Lung (tissue), 12 donors: ENCODE results near the gene MMP23B. TPM values are rescaled to one million over a fixed set of nuclear protein-coding genes. Genes with fewer than 3 reads are reported as not detected.

ENCODE experiments used
- ATAC-seq: fragments of 200-7000 bp; cut with Tn5 transposase; one replicate; pipeline ENCODE4 v1.9.1; 2020; ENCODE audit warnings: moderate number of reproducible peaks; ENCODE audit not compliant: insufficient read depth, low FRiP score
- DNase-seq, 3 donors: peaks; one replicate each; pipeline ENCODE4 v3.0.0-alpha.2; 2013 to 2017
- H3K27ac ChIP-seq, 2 donors: one replicate each; pipeline ENCODE4 v1.5.1; 2013; ENCODE audit warnings: mild to moderate bottlenecking in 2 of 2, moderate library complexity in 2 of 2, control low read depth in 1 of 2, inconsistent platforms in 1 of 2, low read depth in 1 of 2, low read length in 1 of 2
- H3K27me3 ChIP-seq, 3 donors: one replicate each; pipeline ENCODE4 v1.5.1; 2013; ENCODE audit warnings: low read length in 2 of 3; ENCODE audit not compliant: control insufficient read depth in 3 of 3, insufficient read depth in 3 of 3
- H3K36me3 ChIP-seq, 4 donors: one replicate each; pipeline ENCODE4 v1.5.1; 2013; ENCODE audit warnings: low read length in 4 of 4, mild to moderate bottlenecking in 1 of 4, moderate library complexity in 1 of 4; ENCODE audit not compliant: control insufficient read depth in 4 of 4, insufficient read depth in 4 of 4
- H3K4me1 ChIP-seq, 5 donors: one replicate each; pipeline ENCODE4 v1.5.1; 2013; ENCODE audit warnings: low read length in 5 of 5, mild to moderate bottlenecking in 2 of 5, moderate library complexity in 1 of 5; ENCODE audit not compliant: control insufficient read depth in 5 of 5, insufficient read depth in 5 of 5
- H3K4me3 ChIP-seq: one replicate; pipeline ENCODE4 v1.5.1; 2013; ENCODE audit warnings: mild to moderate bottlenecking, control low read depth, moderate library complexity
- H3K9ac ChIP-seq, 2 donors: one replicate each; pipeline ENCODE4 v1.5.1; 2013; ENCODE audit warnings: low read length in 2 of 2, control low read depth in 1 of 2; ENCODE audit not compliant: insufficient read depth in 1 of 2
- H3K9me3 ChIP-seq, 4 donors: one replicate each; pipeline ENCODE4 v1.5.1; 2013; ENCODE audit warnings: low read length in 3 of 4, mild to moderate bottlenecking in 1 of 4, moderate library complexity in 1 of 4; ENCODE audit not compliant: control insufficient read depth in 4 of 4, insufficient read depth in 3 of 4
- CTCF ChIP-seq: IDR thresholded peaks from 2 replicates; pipeline ENCODE4 v1.5.1; 2012; ENCODE audit warnings: mild to moderate bottlenecking; ENCODE audit errors: control extremely low read depth, extremely low read depth
- whole genome bisulfite sequencing, 2 donors: extraction: QIAGEN DNeasy Blood & Tissue Kit; methylation state at CpG; one replicate each; pipeline ENCODE4 v1.1.7; 2013; 5-methylcytosine and 5-hydroxymethylcytosine counted together
- polyA plus RNA-seq, 2 donors: library from polyadenylated mRNA; stranded (reverse); fragments of 200-250 nt; gene quantifications; one replicate each; pipeline ENCODE4 v1.2.1, GENCODE V29; 2013
- total RNA-seq, 2 donors: library from RNA; depleted of rRNA in 1 of 2; stranded (reverse); fragments of >200 nt in 1 of 2; gene quantifications; one replicate each; pipeline ENCODE4 v1.2.1, GENCODE V29; 2014 to 2021
- donor health status: control.
- donor health status: control.
- donor health status: Bipolar disorder and iron deficiency.
- donor health status: healthy.
- donor health status: DM: yes; HTN: yes; CAD: no.

Gene MMP23B
- total and polyA plus RNA-seq, 4 donors: 14.1 to 40.3 (median 22.1) TPM

GRCh38 chr1:1614204-1614953, 17.6 kb upstream of the MMP23B start:
- 9 to 10% methylated on average over 30 of the region's 30 CpGs for WGBS, 2 donors
- H3K27me3 ChIP-seq: no peaks in the 10 kb centered on the region
- DNase-seq: peak; percentile 44 to 80 (median 78)

GRCh38 chr1:1614954-1615255, 17.1 kb upstream of the MMP23B start:
- WGBS, 2 donors: 0% methylated on average over 23 of the region's 23 CpGs
- H3K4me3 ChIP-seq: peak overlapping the region; percentile 47
- peaks cover 6 to 28% (median 13%) of the 10 kb centered on the region in 5 donors for H3K4me1 ChIP-seq
- peak overlapping the region; percentile 84 to 100 for H3K27ac ChIP-seq
- TF ChIP-seq CTCF: no peak
- DNase-seq (no peak), ATAC-seq (no peak)
- H3K9me3 ChIP-seq: no peaks in the 10 kb centered on the region
- peak overlapping the region in 1 of 2 donors; percentile 38 for H3K9ac ChIP-seq
- H3K27me3 ChIP-seq: no peaks in the 10 kb centered on the region
- H3K36me3 ChIP-seq: peaks cover 0 to 12% (median 9%) of the 10 kb centered on the region in 4 donors

More at GRCh38 chr1:1614204-1614953, 17.6 kb upstream of the MMP23B start:
- H3K36me3 ChIP-seq: peaks cover 0 to 12% (median 9%) of the 10 kb centered on the region in 4 donors
- peak overlapping the region in 1 of 2 donors; percentile 38 for H3K9ac ChIP-seq
- H3K4me3 ChIP-seq: peak overlapping the region; percentile 47
- H3K4me1 ChIP-seq: peaks cover 6 to 28% (median 10%) of the 10 kb centered on the region in 5 donors
- H3K27ac ChIP-seq: peak overlapping the region in 1 of 2 donors; percentile 84
- TF ChIP-seq CTCF: no peak
- H3K9me3 ChIP-seq: no peaks in the 10 kb centered on the region
- no peak for ATAC-seq

- DNase-seq (peak; percentile 97 to 98 (median 97)), ATAC-seq (peak; percentile 94)
- Histone ChIP-seq H3K27ac (peak within 1 kb of the TSS; percentile 99 to 100), H3K9me3 (no peaks in the 10 kb centered on the region), H3K9ac (peak within 1 kb of the TSS; percentile 73 to 83), H3K36me3 (peaks cover 0 to 12% (median 9%) of the 10 kb centered on the region in 4 donors), H3K27me3 (no peaks in the 10 kb centered on the region), H3K4me1 (peaks cover 6 to 28% (median 13%) of the 10 kb centered on the region in 5 donors), H3K4me3 (peak within 1 kb of the TSS; percentile 86)
- WGBS, 2 donors: 0% methylated on average over 90 to 107 of the region's 107 CpGs
- no peak for TF ChIP-seq CTCF
These were observed 16.5 kb upstream of the MMP23B start, which contains the start of gene MIB2 for GRCh38 chr1:1615256-1616044. TSS of gene MIB2 (plus strand) at chr1:1615500. CDS start at chr1:1623453, 7,953 bp downstream.
